HG03565 (cell line): ENCODE measurements around the gene MTHFSD.

Experiments used
- ATAC-seq: cut with Tn5 transposase; IDR thresholded peaks from one replicate; pipeline ENCODE4 v1.9.1; 2021; ENCODE audit warnings: mild to moderate bottlenecking, moderate library complexity; ENCODE audit not compliant: unreplicated experiment

Gene MTHFSD

GRCh38 chr16:86515413-86515776, 39.6 kb downstream of the MTHFSD start:
- ATAC-seq: no peak

GRCh38 chr16:86514481-86515376, 40.3 kb downstream of the MTHFSD start:
- no peak for ATAC-seq

GRCh38 chr16:86513471-86514277, 41.4 kb downstream of the MTHFSD start:
- no peak for ATAC-seq

GRCh38 chr16:86512860-86513470, 42.1 kb downstream of the MTHFSD start:
- no peak for ATAC-seq

- ATAC-seq: no peak
Observed at GRCh38 chr16:86512301-86512859, 42.7 kb downstream of the MTHFSD start.

GRCh38 chr16:86511317-86512161, 43.5 kb downstream of the MTHFSD start:
- ATAC-seq: no peak

- no peak for ATAC-seq
Observed at GRCh38 chr16:86510465-86511261, 44.4 kb downstream of the MTHFSD start, which contains the start of gene FOXF1. Gene FOXF1 (plus strand): TSS chr16:86510527. CDS start chr16:86510570, 43 bp downstream.

- no peak for ATAC-seq
Observed at GRCh38 chr16:86509759-86510464, 45.1 kb downstream of the MTHFSD start.

- no peak for ATAC-seq
Observed at GRCh38 chr16:86508947-86509758, 45.9 kb downstream of the MTHFSD start.

GRCh38 chr16:86508028-86508946, 46.7 kb downstream of the MTHFSD start:
- no peak for ATAC-seq

- ATAC-seq: no peak
Observed at GRCh38 chr16:86507173-86508027, 47.6 kb downstream of the MTHFSD start.

GRCh38 chr16:86505899-86506864, 48.9 kb downstream of the MTHFSD start:
- ATAC-seq: no peak

GRCh38 chr16:86505185-86505898, 49.7 kb downstream of the MTHFSD start:
- no peak for ATAC-seq
